ENCODE data around the gene SLC5A12.

- TF ChIP-seq GATA3 (IDR thresholded peaks at IDR 0.05; ENCODE audit: low read depth, low read length), result no peak
- TF ChIP-seq GATA2 (IDR thresholded peaks at IDR 0.05; ENCODE audit: low read depth, low read length), result no peak
These were observed 72.0 kb downstream of the SLC5A12 start for GRCh38 chr11:26649884-26650283.

Measured in SH-SY5Y (cell line).